Vagina (tissue), 2 donors: ENCODE results near the gene SLC2A6. TPM values are rescaled to one million over a fixed set of nuclear protein-coding genes. Genes with fewer than 3 reads are reported as not detected.

Source experiments
- DNase-seq, 2 donors: peaks; one replicate each; pipeline ENCODE4 v3.0.0-alpha.2; 2017; ENCODE audit errors: extremely low spot score in 2 of 2
- H3K27ac ChIP-seq: fragments of 200-600 bp; sonication (generic); one replicate; pipeline ENCODE4 v1.5.1; 2019
- H3K27me3 ChIP-seq: fragments of 200-600 bp; sonication (generic); one replicate; pipeline ENCODE4 v1.5.1; 2019
- H3K36me3 ChIP-seq, 2 donors: fragments of 200-600 bp; sonication (generic); one replicate each; pipeline ENCODE4 v1.5.1; 2017 to 2019
- H3K4me1 ChIP-seq: fragments of 200-600 bp; sonication (generic); one replicate; pipeline ENCODE4 v1.5.1; 2019
- H3K4me3 ChIP-seq, 2 donors: fragments of 200-600 bp; sonication (generic); 1 replicate in 1 of 2; 2 replicates in 1 of 2; pipeline ENCODE4 v1.5.1; 2016 to 2019
- H3K9me3 ChIP-seq: fragments of 200-600 bp; sonication (generic); one replicate; pipeline ENCODE4 v1.5.1; 2019
- CTCF ChIP-seq, 3 experiments: fragments of 450-650 bp in 2 of 3; fragments of 200-600 bp in 1 of 3; sonication (generic) in 1 of 3; IDR thresholded peaks; one replicate each; pipeline ENCODE4 v1.5.1; 2017 to 2019; ENCODE audit warnings: antibody characterized with exemption in 3 of 3, mild to moderate bottlenecking in 2 of 3, moderate library complexity in 2 of 3
- POLR2A ChIP-seq, 2 donors: fragments of 450-650 bp; IDR thresholded peaks; one replicate each; pipeline ENCODE4 v1.6.1; 2017; ENCODE audit warnings: antibody characterized with exemption in 2 of 2, mild to moderate bottlenecking in 2 of 2, moderate library complexity in 2 of 2
- POLR2AphosphoS5 ChIP-seq, 2 donors: sonication (generic); formaldehyde crosslinking; IDR thresholded peaks; one replicate each; pipeline ENCODE4 v1.9.0; 2017; ENCODE audit warnings: antibody characterized with exemption in 2 of 2, mild to moderate bottlenecking in 2 of 2, low read depth in 1 of 2; ENCODE audit not compliant: insufficient read depth in 1 of 2
- intact Hi-C: fragments of 100-400 bp; cut with DNase I; formaldehyde crosslinking; loops from one replicate; pipeline ENCODE4 v1.15.1; 2023
- total RNA-seq: library from RNA; depleted of rRNA; stranded (reverse); fragments of >200 nt; gene quantifications from one replicate; pipeline ENCODE4 v1.2.3, GENCODE V29; 2016

SLC2A6 gene
- total RNA-seq, 1 donor from 2014 or later = 3.7 TPM

- TF ChIP-seq POLR2AphosphoS5 (IDR thresholded peaks at IDR 0.05; ENCODE audit: insufficient read depth in 1 of 2, low read depth in 1 of 2) (no peak), CTCF (IDR thresholded peaks at IDR 0.05) (no peak), POLR2A (IDR thresholded peaks at IDR 0.05) (no peak)
- Histone ChIP-seq H3K27me3 (no peaks in the 10 kb centered on the region), H3K4me3 (no peak overlapping the region), H3K4me1 (no peaks in the 10 kb centered on the region), H3K36me3 (no peaks in the 10 kb centered on the region), H3K9me3 (no peaks in the 10 kb centered on the region), H3K27ac (no peak overlapping the region)
- intact Hi-C loops = no loop called here
- no peak for DNase-seq
Observed at GRCh38 chr9:133517711-133518110, 38.8 kb upstream of the SLC2A6 start.

- no peak for DNase-seq
- H3K27ac ChIP-seq = no peak overlapping the region
- H3K9me3 ChIP-seq = no peaks in the 10 kb centered on the region
- intact Hi-C loops = no loop called here
- no peak for TF ChIP-seq POLR2A (IDR thresholded peaks at IDR 0.05)
- TF ChIP-seq CTCF (IDR thresholded peaks at IDR 0.05) = no peak
- H3K4me1 ChIP-seq = no peaks in the 10 kb centered on the region
- H3K4me3 ChIP-seq = no peak overlapping the region
- no peaks in the 10 kb centered on the region for H3K36me3 ChIP-seq
- no peaks in the 10 kb centered on the region for H3K27me3 ChIP-seq
Observed at GRCh38 chr9:133516961-133517350, 38.1 kb upstream of the SLC2A6 start.

- no peaks in the 10 kb centered on the region for H3K9me3 ChIP-seq
- H3K27me3 ChIP-seq = no peaks in the 10 kb centered on the region
- TF ChIP-seq POLR2A (IDR thresholded peaks at IDR 0.05) (no peak), CTCF (IDR thresholded peaks at IDR 0.05) (no peak), POLR2AphosphoS5 (IDR thresholded peaks at IDR 0.05; ENCODE audit: insufficient read depth in 1 of 2, low read depth in 1 of 2) (no peak)
- no peak for DNase-seq
- H3K4me3 ChIP-seq = no peak overlapping the region
- H3K36me3 ChIP-seq = no peaks in the 10 kb centered on the region
- H3K27ac ChIP-seq = no peak overlapping the region
- intact Hi-C loops = no loop called here
- H3K4me1 ChIP-seq = no peaks in the 10 kb centered on the region
Observed at GRCh38 chr9:133516256-133516960, 37.5 kb upstream of the SLC2A6 start.

- TF ChIP-seq POLR2A (IDR thresholded peaks at IDR 0.05) = no peak
- TF ChIP-seq POLR2AphosphoS5 (IDR thresholded peaks at IDR 0.05; ENCODE audit: insufficient read depth in 1 of 2, low read depth in 1 of 2) = no peak
- TF ChIP-seq CTCF (IDR thresholded peaks at IDR 0.05) = no peak
- intact Hi-C loops = no loop called here
- Histone ChIP-seq H3K9me3 (no peaks in the 10 kb centered on the region), H3K4me3 (no peak overlapping the region), H3K4me1 (no peaks in the 10 kb centered on the region), H3K27ac (no peak overlapping the region), H3K27me3 (no peaks in the 10 kb centered on the region), H3K36me3 (no peaks in the 10 kb centered on the region)
- DNase-seq = no peak
Observed at GRCh38 chr9:133515615-133516255, 36.8 kb upstream of the SLC2A6 start.

GRCh38 chr9:133515240-133515610 is 36.3 kb upstream of the SLC2A6 start:
- DNase-seq = no peak
- TF ChIP-seq POLR2AphosphoS5 (IDR thresholded peaks at IDR 0.05; ENCODE audit: insufficient read depth in 1 of 2, low read depth in 1 of 2) (no peak), CTCF (IDR thresholded peaks at IDR 0.05) (no peak), POLR2A (IDR thresholded peaks at IDR 0.05) (no peak)
- intact Hi-C loops = no loop called here

More at GRCh38 chr9:133515240-133515610, 36.3 kb upstream of the SLC2A6 start:
- Histone ChIP-seq H3K9me3 (no peaks in the 10 kb centered on the region), H3K36me3 (no peaks in the 10 kb centered on the region), H3K27me3 (no peaks in the 10 kb centered on the region), H3K4me1 (peaks cover 5% of the 10 kb centered on the region), H3K27ac (no peak overlapping the region), H3K4me3 (no peak overlapping the region)
